SU-DHL-6 (cell line): ENCODE measurements around the gene DCLRE1A.

Experiments used
- H2AFZ ChIP-seq: fragments of 200-600 bp; sonication (generic); 2 replicates; pipeline ENCODE4 v1.6.1; 2014; ENCODE audit warnings: low read depth, mild to moderate bottlenecking, moderate library complexity, mixed read lengths, antibody characterized with exemption, low read length; ENCODE audit not compliant: severe bottlenecking
- H3F3A ChIP-seq: fragments of 200-600 bp; shearing (Covaris generic); 2 replicates; pipeline ENCODE4 v1.6.0; 2016; ENCODE audit warnings: antibody characterized with exemption, mild to moderate bottlenecking; ENCODE audit not compliant: insufficient read depth
- H3K27ac ChIP-seq: fragments of 200-600 bp; sonication (generic); 2 replicates; pipeline ENCODE4 v1.5.1; 2016; ENCODE audit warnings: low read depth, mild to moderate bottlenecking, low read length, moderate library complexity, mixed read lengths
- H3K27me3 ChIP-seq: fragments of 200-600 bp; sonication (generic), shearing (Covaris generic); 2 replicates; pipeline ENCODE4 v1.6.0; 2014; ENCODE audit warnings: mild to moderate bottlenecking, low read length
- H3K36me3 ChIP-seq: fragments of 200-600 bp; sonication (generic); 2 replicates; pipeline ENCODE4 v1.6.1; 2014; ENCODE audit warnings: mild to moderate bottlenecking, low read length, mixed read lengths
- H3K4me2 ChIP-seq: fragments of 300-600, 200-600 bp; shearing (Covaris generic), sonication (generic); 2 replicates; pipeline ENCODE4 v1.6.0; 2014; ENCODE audit warnings: low read length, low read depth, mild to moderate bottlenecking; ENCODE audit not compliant: poor library complexity, severe bottlenecking
- H3K4me3 ChIP-seq: fragments of 200-600 bp; sonication (generic); 2 replicates; pipeline ENCODE4 v1.5.1; 2014; ENCODE audit warnings: antibody characterized with exemption, low read length, mild to moderate bottlenecking, mixed read lengths; ENCODE audit not compliant: insufficient read depth, poor library complexity, severe bottlenecking
- H3K79me2 ChIP-seq: fragments of 200-600 bp; sonication (generic); 2 replicates; pipeline ENCODE4 v1.6.1; 2014; ENCODE audit warnings: mild to moderate bottlenecking, low read length, moderate library complexity; ENCODE audit not compliant: insufficient read depth
- H3K9ac ChIP-seq: fragments of 200-600 bp; sonication (generic); 2 replicates; pipeline ENCODE4 v1.7.0; 2014; ENCODE audit warnings: mild to moderate bottlenecking, low read length
- H3K9me2 ChIP-seq: fragments of 200-600 bp; sonication (generic); replicated peaks from 2 replicates; pipeline ENCODE4 v1.6.1; 2014; ENCODE audit warnings: low read length; ENCODE audit not compliant: insufficient read depth
- H3K9me3 ChIP-seq: fragments of 200-600 bp; sonication (generic); 2 replicates; pipeline ENCODE4 v1.6.1; 2014; ENCODE audit warnings: low read length, mixed read lengths; ENCODE audit not compliant: insufficient read depth
- H4K20me1 ChIP-seq: fragments of 200-600 bp; sonication (generic); 2 replicates; pipeline ENCODE4 v1.6.1; 2014; ENCODE audit warnings: low read depth, mild to moderate bottlenecking, antibody characterized with exemption, low read length, moderate library complexity, mixed read lengths
- EZH2phosphoT487 ChIP-seq: fragments of 200-600 bp; sonication (generic), shearing (Covaris generic); conservative IDR thresholded peaks from 2 replicates; pipeline ENCODE4 v1.6.1; 2018; ENCODE audit warnings: mild to moderate bottlenecking, antibody characterized with exemption, low read length, moderate library complexity, mixed read lengths
- TF ChIP-seq, protein P1 (sequence below): fragments of 200-600 bp; sonication (generic); IDR thresholded peaks from one replicate; pipeline ENCODE4 v1.5.1; 2017; ENCODE audit warnings: antibody characterized with exemption, mild to moderate bottlenecking, low read length, moderate library complexity; ENCODE audit not compliant: insufficient read depth, poor library complexity, severe bottlenecking

Gene DCLRE1A

DNA sequence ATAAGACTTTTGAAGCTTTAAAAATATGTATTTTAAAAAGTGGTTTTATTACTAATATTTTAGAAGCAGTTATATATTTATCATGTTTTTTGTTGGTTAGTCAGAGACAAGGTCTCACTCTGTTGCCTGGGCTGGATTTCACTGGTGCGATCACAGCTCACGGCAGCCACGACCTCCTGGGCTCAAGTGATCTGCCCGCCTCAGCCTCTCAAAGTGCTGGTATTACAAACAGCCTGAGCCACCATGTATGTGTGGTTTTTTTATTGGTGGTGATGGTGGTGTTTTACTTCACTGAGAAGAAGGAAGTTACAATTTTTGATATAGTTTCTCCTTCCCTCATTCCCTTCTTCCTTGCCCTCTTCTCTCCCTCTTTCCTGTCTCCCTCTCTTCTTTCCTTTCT lies 14.0 kb upstream of the DCLRE1A start:
- Histone ChIP-seq H3K9me2 (no peaks in the 10 kb centered on the region), H3K4me3 (no peak overlapping the region), H3K4me2 (no peak overlapping the region), H3K9ac (no peak overlapping the region), H4K20me1 (no peaks in the 10 kb centered on the region), H3K9me3 (no peaks in the 10 kb centered on the region), H3K36me3 (peaks cover 13% of the 10 kb centered on the region; the same call in 1 of the 2 replicates), H3K79me2 (peaks cover 44% of the 10 kb centered on the region), H3K27ac (no peak overlapping the region), H3K27me3 (no peaks in the 10 kb centered on the region), H3F3A (peaks cover 11% of the 10 kb centered on the region; the same call in 1 of the 2 replicates), H2AFZ (no peak overlapping the region)
- TF ChIP-seq, protein P1, sequence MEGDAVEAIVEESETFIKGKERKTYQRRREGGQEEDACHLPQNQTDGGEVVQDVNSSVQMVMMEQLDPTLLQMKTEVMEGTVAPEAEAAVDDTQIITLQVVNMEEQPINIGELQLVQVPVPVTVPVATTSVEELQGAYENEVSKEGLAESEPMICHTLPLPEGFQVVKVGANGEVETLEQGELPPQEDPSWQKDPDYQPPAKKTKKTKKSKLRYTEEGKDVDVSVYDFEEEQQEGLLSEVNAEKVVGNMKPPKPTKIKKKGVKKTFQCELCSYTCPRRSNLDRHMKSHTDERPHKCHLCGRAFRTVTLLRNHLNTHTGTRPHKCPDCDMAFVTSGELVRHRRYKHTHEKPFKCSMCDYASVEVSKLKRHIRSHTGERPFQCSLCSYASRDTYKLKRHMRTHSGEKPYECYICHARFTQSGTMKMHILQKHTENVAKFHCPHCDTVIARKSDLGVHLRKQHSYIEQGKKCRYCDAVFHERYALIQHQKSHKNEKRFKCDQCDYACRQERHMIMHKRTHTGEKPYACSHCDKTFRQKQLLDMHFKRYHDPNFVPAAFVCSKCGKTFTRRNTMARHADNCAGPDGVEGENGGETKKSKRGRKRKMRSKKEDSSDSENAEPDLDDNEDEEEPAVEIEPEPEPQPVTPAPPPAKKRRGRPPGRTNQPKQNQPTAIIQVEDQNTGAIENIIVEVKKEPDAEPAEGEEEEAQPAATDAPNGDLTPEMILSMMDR, result no peak
- no peak for TF ChIP-seq EZH2phosphoT487

DNA sequence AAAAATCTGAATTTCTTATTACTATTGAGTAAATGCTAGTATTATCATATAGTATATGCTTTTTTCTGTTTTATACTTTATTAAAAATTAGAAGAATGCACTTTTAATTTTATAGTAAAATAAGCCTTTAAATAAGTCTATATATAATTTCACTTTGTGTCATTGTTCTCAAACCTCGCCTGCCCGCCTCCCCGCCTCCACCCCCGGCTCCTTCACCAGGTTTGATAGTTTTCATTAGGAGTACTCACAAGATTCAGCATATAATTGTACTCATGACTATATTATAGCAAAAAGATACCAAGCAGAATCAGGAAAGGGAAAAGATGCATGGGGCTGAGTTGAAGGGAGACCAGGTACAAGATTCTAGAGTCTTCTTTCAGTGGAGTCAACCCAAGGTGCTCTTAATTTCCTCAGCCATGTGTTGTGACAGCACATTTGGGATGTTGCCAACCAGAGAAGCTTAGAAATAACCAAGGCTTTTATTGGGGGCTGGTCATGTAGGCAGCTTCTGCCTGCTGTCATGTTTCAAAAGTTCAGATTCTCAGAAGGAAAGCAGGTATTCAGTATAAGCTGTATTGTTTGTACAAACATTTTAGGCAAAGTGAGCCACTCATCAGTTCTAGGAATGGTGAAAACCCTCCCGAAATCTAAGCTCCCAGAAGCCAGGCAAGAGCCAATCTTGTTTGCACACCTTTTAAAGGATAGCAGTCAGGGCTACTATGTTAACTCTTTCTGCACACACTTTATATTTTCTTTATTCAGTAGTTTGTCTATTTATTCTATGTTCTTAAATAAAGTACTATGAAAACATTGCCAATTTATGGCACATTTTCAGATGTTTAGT lies 12.9 kb upstream of the DCLRE1A start:
- Histone ChIP-seq H3K9me3 (no peaks in the 10 kb centered on the region), H3F3A (peaks cover 8% of the 10 kb centered on the region; the same call in 1 of the 2 replicates), H3K27me3 (no peaks in the 10 kb centered on the region), H4K20me1 (no peaks in the 10 kb centered on the region), H3K4me2 (no peak overlapping the region), H3K9ac (no peak overlapping the region), H2AFZ (no peak overlapping the region), H3K4me3 (no peak overlapping the region), H3K27ac (no peak overlapping the region), H3K36me3 (peaks cover 17% of the 10 kb centered on the region; the same call in 1 of the 2 replicates), H3K9me2 (no peaks in the 10 kb centered on the region), H3K79me2 (peaks cover 42% of the 10 kb centered on the region)
- TF ChIP-seq, protein P1, result no peak
- TF ChIP-seq EZH2phosphoT487, result no peak

DNA sequence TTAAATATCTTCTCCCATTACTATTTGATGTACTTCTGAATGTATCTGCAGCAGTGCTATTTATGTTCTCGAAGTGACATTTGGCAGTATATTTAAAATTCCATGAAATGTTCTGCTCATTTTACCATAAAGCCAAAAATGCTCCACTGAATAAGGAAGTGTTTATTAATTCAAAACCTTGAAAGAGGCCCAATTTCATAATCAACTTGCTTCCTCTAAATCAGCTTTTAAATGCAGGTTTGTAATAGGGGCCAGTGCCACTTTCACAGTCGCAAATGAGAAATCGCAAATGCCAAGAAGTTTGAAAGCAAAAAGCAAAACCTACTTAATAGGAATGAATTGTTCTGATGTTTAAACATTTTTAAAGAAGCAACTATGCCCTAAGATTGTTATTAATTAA lies 12.0 kb upstream of the DCLRE1A start:
- no peaks in the 10 kb centered on the region for H3K9me2 ChIP-seq
- H4K20me1 ChIP-seq, result no peaks in the 10 kb centered on the region
- no peak overlapping the region for H3K27ac ChIP-seq
- H3K36me3 ChIP-seq, result peaks cover 23% of the 10 kb centered on the region
- no peak overlapping the region for H3K4me3 ChIP-seq
- no peak overlapping the region for H2AFZ ChIP-seq
- no peaks in the 10 kb centered on the region for H3K27me3 ChIP-seq
- no peak overlapping the region for H3K9ac ChIP-seq
- peaks cover 8% of the 10 kb centered on the region; the same call in 1 of the 2 replicates for H3F3A ChIP-seq
- no peak overlapping the region for H3K4me2 ChIP-seq
- H3K9me3 ChIP-seq, result no peaks in the 10 kb centered on the region
- peaks cover 34% of the 10 kb centered on the region for H3K79me2 ChIP-seq
- TF ChIP-seq, protein P1, result no peak
- TF ChIP-seq EZH2phosphoT487, result no peak
